Measurements from ENCODE around the gene CD80. TPM values are rescaled to one million over a fixed set of nuclear protein-coding genes. Genes with fewer than 3 reads are reported as not detected.

CD80 gene
- total RNA-seq, 1 donor from 2014 or later, result 7.9 TPM

DNA sequence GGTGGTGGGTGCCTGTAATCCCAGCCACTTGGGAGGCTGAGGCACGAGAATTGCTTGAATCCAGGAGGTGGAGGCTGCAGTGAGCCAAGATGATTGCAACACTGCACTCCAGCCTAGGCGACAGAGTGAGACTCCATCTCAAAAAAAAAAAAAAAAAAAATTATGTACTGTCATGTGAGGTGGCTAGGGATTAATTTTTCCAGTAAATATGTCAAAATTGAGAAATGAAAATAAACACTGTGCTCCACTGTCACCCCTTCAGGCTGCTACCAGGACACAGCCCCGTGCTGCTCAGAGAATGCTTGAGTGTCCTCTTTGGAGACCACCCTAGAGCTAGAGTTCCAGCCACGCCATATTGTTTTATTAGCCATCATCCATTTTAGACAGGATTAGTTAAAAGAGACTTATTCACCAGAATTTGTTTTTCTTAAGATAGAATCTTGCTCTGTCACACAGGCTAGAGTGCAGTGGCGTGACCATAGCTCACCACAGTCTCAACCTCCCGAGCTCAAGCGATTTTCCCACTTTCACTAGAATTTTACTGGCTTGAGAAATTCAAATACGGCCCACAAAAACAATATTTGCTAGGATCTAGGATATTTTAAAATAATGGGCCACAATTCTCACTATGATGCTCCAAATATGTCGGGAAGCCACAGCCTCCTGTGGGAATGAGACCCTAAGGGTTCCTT is 642 bp downstream of the CD80 start:
- TF ChIP-seq, protein P1, sequence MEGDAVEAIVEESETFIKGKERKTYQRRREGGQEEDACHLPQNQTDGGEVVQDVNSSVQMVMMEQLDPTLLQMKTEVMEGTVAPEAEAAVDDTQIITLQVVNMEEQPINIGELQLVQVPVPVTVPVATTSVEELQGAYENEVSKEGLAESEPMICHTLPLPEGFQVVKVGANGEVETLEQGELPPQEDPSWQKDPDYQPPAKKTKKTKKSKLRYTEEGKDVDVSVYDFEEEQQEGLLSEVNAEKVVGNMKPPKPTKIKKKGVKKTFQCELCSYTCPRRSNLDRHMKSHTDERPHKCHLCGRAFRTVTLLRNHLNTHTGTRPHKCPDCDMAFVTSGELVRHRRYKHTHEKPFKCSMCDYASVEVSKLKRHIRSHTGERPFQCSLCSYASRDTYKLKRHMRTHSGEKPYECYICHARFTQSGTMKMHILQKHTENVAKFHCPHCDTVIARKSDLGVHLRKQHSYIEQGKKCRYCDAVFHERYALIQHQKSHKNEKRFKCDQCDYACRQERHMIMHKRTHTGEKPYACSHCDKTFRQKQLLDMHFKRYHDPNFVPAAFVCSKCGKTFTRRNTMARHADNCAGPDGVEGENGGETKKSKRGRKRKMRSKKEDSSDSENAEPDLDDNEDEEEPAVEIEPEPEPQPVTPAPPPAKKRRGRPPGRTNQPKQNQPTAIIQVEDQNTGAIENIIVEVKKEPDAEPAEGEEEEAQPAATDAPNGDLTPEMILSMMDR (IDR thresholded peaks at IDR 0.05), result no peak
- intact Hi-C loops (cut with DNase I), result no loop called here
- ATAC-seq (no peak), DNase-seq (no peak)
- Histone ChIP-seq H3K36me3 (no peaks in the 10 kb centered on the region), H3K27ac (peak overlapping the region; percentile 65), H3K4me1 (peaks cover 10% of the 10 kb centered on the region), H3K4me3 (peak overlapping the region; percentile 32), H3K9me3 (no peaks in the 10 kb centered on the region), H3K27me3 (no peaks in the 10 kb centered on the region)

DNA sequence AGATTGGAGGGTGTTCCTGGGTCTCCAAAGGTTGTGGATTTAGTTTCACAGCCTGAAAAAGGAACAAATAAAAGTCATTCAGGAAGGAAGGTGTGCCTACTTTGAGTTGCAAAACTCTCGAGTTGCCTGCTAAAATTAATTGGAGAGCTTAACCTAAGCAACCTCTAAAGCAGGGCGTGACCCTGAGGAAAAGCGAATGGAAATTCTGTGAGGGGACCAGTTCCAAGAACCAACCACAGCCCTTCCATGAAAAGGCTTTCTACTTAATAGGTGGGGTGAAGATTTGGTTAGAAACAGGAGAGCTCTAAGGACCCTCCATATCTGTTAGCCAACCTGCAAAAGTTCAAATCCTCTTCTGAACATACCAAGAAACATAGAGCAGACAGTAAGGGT is 1.5 kb downstream of the CD80 start:
- Histone ChIP-seq H3K27me3 (no peaks in the 10 kb centered on the region), H3K36me3 (no peaks in the 10 kb centered on the region), H3K9me3 (no peaks in the 10 kb centered on the region), H3K4me1 (peaks cover 10% of the 10 kb centered on the region), H3K27ac (no peak overlapping the region), H3K4me3 (no peak overlapping the region)
- TF ChIP-seq, protein P1 (IDR thresholded peaks at IDR 0.05), result no peak
- intact Hi-C loops (cut with DNase I), result no loop called here
- DNase-seq (no peak), ATAC-seq (no peak)

DNA sequence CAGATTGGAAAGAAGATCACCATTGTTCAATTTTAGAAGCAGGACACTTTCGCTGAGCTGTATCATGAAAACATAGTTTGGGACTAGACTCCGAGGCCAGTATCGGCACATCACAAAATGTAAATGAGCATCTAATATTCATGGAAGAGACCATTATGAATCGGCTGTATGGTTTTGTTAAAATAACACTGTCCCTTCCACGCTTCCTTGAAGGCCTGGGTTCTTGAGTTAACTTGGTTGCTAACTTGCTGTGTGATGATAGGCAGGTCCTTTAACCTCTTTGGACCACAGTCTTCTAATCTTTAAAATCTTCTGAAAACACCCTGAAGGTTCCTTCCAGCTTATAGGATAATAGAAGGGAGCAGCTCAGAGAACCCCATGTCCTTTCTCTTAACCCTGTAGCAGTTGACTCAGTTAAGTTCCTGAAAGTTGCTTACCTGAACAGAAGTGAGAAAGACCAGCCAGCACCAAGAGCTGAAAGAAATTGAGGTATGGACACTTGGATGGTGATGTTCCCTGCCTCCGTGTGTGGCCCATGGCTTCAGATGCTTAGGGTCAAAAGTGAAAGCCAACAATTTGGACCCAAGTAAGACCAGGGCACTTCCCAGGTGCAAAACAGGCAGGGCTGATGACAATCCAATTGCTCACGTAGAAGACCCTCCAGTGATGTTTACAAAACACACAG is 2.1 kb downstream of the CD80 start:
- Histone ChIP-seq H3K27ac (no peak overlapping the region), H3K4me1 (peaks cover 10% of the 10 kb centered on the region), H3K36me3 (no peaks in the 10 kb centered on the region), H3K4me3 (no peak overlapping the region), H3K9me3 (no peaks in the 10 kb centered on the region), H3K27me3 (no peaks in the 10 kb centered on the region)
- intact Hi-C loops (cut with DNase I), result no loop called here
- DNase-seq (no peak), ATAC-seq (no peak)
- TF ChIP-seq, protein P1 (IDR thresholded peaks at IDR 0.05), result no peak

DNA sequence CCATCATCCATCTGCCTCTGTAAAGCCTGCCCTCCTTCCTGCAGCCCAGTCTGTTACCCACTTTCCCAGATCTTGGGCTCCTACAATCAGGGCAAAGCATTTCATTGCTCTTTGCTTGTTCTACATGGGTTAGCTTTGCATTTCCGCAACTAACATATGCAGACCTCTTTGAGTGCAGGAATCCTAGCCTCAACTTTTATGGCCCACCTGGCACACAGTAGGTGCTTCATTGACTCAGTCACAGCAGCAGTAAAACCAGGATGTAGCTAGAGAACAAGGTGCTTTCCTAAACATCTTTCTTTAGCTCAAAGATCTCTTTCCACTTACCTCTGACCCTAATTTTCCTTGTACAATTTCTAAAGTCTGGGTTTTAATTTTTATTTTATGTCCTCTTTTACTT is 3.5 kb downstream of the CD80 start:
- no peaks in the 10 kb centered on the region for H3K9me3 ChIP-seq

DNA sequence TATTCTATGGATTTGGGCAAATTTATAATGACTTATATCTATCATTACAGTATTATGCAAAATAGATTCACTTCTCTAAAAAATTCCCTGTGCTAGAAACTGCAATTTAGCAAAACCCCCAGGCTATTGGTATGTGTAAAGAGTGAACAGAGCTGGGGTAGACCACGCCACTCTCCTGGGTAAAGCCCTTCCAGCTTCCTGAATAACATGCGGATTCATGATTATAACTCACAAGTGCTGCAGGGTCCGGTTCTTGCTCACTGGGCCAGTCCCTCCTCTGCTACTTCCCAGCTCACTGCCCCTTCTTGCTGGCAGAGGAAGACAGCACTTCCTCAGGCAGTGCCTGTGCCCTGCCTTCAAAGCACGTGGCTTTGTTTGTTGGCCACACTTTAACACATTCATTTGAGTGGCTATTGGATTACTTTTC is 4.1 kb downstream of the CD80 start:
- peak; percentile 75 for ATAC-seq
- DNase-seq, result no peak
- no peaks in the 10 kb centered on the region for H3K36me3 ChIP-seq
- H3K27me3 ChIP-seq, result no peaks in the 10 kb centered on the region
- TF ChIP-seq, protein P1 (IDR thresholded peaks at IDR 0.05), result no peak
- peaks cover 10% of the 10 kb centered on the region for H3K4me1 ChIP-seq
- intact Hi-C loops (cut with DNase I), result no loop called here
- no peak overlapping the region for H3K27ac ChIP-seq
- H3K4me3 ChIP-seq, result no peak overlapping the region
- H3K9me3 ChIP-seq, result no peaks in the 10 kb centered on the region

More for the DNA sequence above, 3.5 kb downstream of the CD80 start:
- ATAC-seq (no peak), DNase-seq (no peak)
- H3K4me1 ChIP-seq, result peaks cover 10% of the 10 kb centered on the region
- no peak overlapping the region for H3K4me3 ChIP-seq
- no peaks in the 10 kb centered on the region for H3K36me3 ChIP-seq
- intact Hi-C loops (cut with DNase I), result no loop called here
- TF ChIP-seq, protein P1 (IDR thresholded peaks at IDR 0.05), result no peak
- H3K27ac ChIP-seq, result no peak overlapping the region
- no peaks in the 10 kb centered on the region for H3K27me3 ChIP-seq
